Neural cell (in vitro differentiated cells): ENCODE measurements around the gene POGZ. TPM values are rescaled to one million over a fixed set of nuclear protein-coding genes. Genes with fewer than 3 reads are reported as not detected.

Experiments
- H2AFZ ChIP-seq: fragments of 200-600, 300-800 bp; sonication (generic), shearing (Covaris generic); 2 replicates; pipeline ENCODE4 v1.6.0; 2014; ENCODE audit warnings: low read depth, mild to moderate bottlenecking, antibody characterized with exemption, low read length, moderate library complexity
- H3F3A ChIP-seq: fragments of 200-600 bp; shearing (Covaris generic); 2 replicates; pipeline ENCODE4 v1.6.1; 2016; ENCODE audit warnings: mild to moderate bottlenecking, moderate library complexity, mixed read lengths, antibody characterized with exemption, low read length; ENCODE audit not compliant: insufficient read depth, poor library complexity, severe bottlenecking
- H3K27ac ChIP-seq: fragments of 200-600, 300-800 bp; sonication (generic), shearing (Covaris generic); 2 replicates; pipeline ENCODE4 v1.5.1; 2014; ENCODE audit warnings: mild to moderate bottlenecking, low read length, moderate library complexity
- H3K27me3 ChIP-seq: fragments of 300-800, 200-600 bp; sonication (generic), shearing (Covaris generic); 2 replicates; pipeline ENCODE4 v1.6.0; 2014; ENCODE audit warnings: mild to moderate bottlenecking, low read depth, low read length, moderate library complexity; ENCODE audit not compliant: insufficient read depth
- H3K36me3 ChIP-seq: fragments of 300-800, 200-600 bp; sonication (generic), shearing (Covaris generic); 2 replicates; pipeline ENCODE4 v1.5.1; 2014; ENCODE audit warnings: mild to moderate bottlenecking, antibody characterized with exemption, low read length, moderate library complexity; ENCODE audit not compliant: insufficient read depth
- H3K4me2 ChIP-seq: fragments of 300-800, 200-600 bp; sonication (generic), shearing (Covaris generic); 2 replicates; pipeline ENCODE4 v1.6.0; 2014; ENCODE audit warnings: mild to moderate bottlenecking, low read length
- H3K4me3 ChIP-seq: fragments of 300-800, 200-600 bp; sonication (generic), shearing (Covaris generic); 2 replicates; pipeline ENCODE4 v1.5.1; 2014; ENCODE audit warnings: mild to moderate bottlenecking, low read length, moderate library complexity
- H3K79me2 ChIP-seq: fragments of 200-600 bp; shearing (Covaris generic); replicated peaks from 2 replicates; pipeline ENCODE4 v1.6.0; 2014; ENCODE audit warnings: mild to moderate bottlenecking, low read length, moderate library complexity; ENCODE audit not compliant: insufficient read depth
- H3K9ac ChIP-seq: fragments of 300-800, 200-600 bp; sonication (generic), shearing (Covaris generic); 2 replicates; pipeline ENCODE4 v1.6.1; 2016; ENCODE audit warnings: mild to moderate bottlenecking, low read length, mixed read lengths
- H3K9me2 ChIP-seq: fragments of 200-600 bp; shearing (Covaris generic); 2 replicates; pipeline ENCODE4 v1.6.1; 2016; ENCODE audit warnings: mild to moderate bottlenecking, low read length, mixed read lengths; ENCODE audit not compliant: insufficient read depth
- H3K9me3 ChIP-seq: fragments of 200-600, 300-800 bp; sonication (generic), shearing (Covaris generic); 2 replicates; pipeline ENCODE4 v1.6.1; 2016; ENCODE audit warnings: mild to moderate bottlenecking, mixed run types, low read length, moderate library complexity, mixed read lengths
- H4K20me1 ChIP-seq: fragments of 200-600 bp; shearing (Covaris generic); 2 replicates; pipeline ENCODE4 v1.6.1; 2016; ENCODE audit warnings: mild to moderate bottlenecking, mixed run types; ENCODE audit not compliant: insufficient read depth
- CTCF ChIP-seq: fragments of 450-650 bp; IDR thresholded peaks from 2 replicates; pipeline ENCODE4 v1.5.1; 2014; ENCODE audit warnings: antibody characterized with exemption, mild to moderate bottlenecking, moderate library complexity; ENCODE audit not compliant: poor library complexity, severe bottlenecking
- EP300 ChIP-seq: fragments of 450-650 bp; conservative IDR thresholded peaks from 2 replicates; pipeline ENCODE4 v1.6.1; 2014; ENCODE audit warnings: antibody characterized with exemption, mild to moderate bottlenecking, moderate library complexity; ENCODE audit not compliant: poor library complexity, severe bottlenecking
- EZH2 ChIP-seq: fragments of 200-600, 300-800 bp; shearing (Covaris generic), sonication (generic); IDR thresholded peaks from 2 replicates; pipeline ENCODE4 v1.6.1; 2014; ENCODE audit warnings: antibody characterized with exemption, low read length, borderline replicate concordance, mild to moderate bottlenecking; ENCODE audit not compliant: insufficient read depth, poor library complexity, severe bottlenecking
- MXI1 ChIP-seq: fragments of 450-650 bp; conservative IDR thresholded peaks from 2 replicates; pipeline ENCODE4 v1.6.1; 2014; ENCODE audit warnings: antibody characterized with exemption, mild to moderate bottlenecking; ENCODE audit not compliant: poor library complexity, severe bottlenecking
- POLR2AphosphoS5 ChIP-seq: IDR thresholded peaks from 2 replicates; pipeline ENCODE4 v1.6.1; 2012
- RAD21 ChIP-seq: fragments of 450-650 bp; conservative IDR thresholded peaks from 2 replicates; pipeline ENCODE4 v1.6.1; 2014; ENCODE audit warnings: antibody characterized with exemption, mild to moderate bottlenecking, moderate library complexity
- REST ChIP-seq: IDR thresholded peaks from 2 replicates; pipeline ENCODE4 v1.6.1; 2012; ENCODE audit warnings: borderline replicate concordance
- SMC3 ChIP-seq: fragments of 450-650 bp; conservative IDR thresholded peaks from 2 replicates; pipeline ENCODE4 v1.6.1; 2014; ENCODE audit warnings: antibody characterized with exemption, mild to moderate bottlenecking, moderate library complexity; ENCODE audit not compliant: poor library complexity
- TAF1 ChIP-seq: IDR thresholded peaks from 2 replicates; pipeline ENCODE4 v1.6.1; 2012; ENCODE audit warnings: low read depth
- polyA plus RNA-seq: library from polyadenylated mRNA; depleted of rRNA; stranded (reverse); fragments of >200 nt; gene quantifications from 2 replicates; pipeline ENCODE4 v1.2.3, GENCODE V29; 2014

Gene POGZ
- polyA plus RNA-seq, 1 donor from 2014 or later, result 50.2 TPM

- Histone ChIP-seq H3F3A (no peaks in the 10 kb centered on the region), H3K27me3 (no peaks in the 10 kb centered on the region), H3K9me2 (no peaks in the 10 kb centered on the region), H3K27ac (peak overlapping the region; percentile 88), H3K79me2 (peaks cover 36% of the 10 kb centered on the region), H3K4me3 (peak overlapping the region; percentile 66), H3K36me3 (no peaks in the 10 kb centered on the region), H4K20me1 (peaks cover 2% of the 10 kb centered on the region), H3K4me2 (no peak overlapping the region), H3K9me3 (no peaks in the 10 kb centered on the region), H2AFZ (no peak overlapping the region), H3K9ac (peak overlapping the region; percentile 91)
- no peak for TF ChIP-seq MXI1
- peak; percentile 42 for TF ChIP-seq POLR2AphosphoS5
- peak; percentile 23 for TF ChIP-seq TAF1
- TF ChIP-seq REST, result peak; percentile 44
- no peak for TF ChIP-seq RAD21
- TF ChIP-seq CTCF, result no peak
- TF ChIP-seq EP300, result no peak
- TF ChIP-seq SMC3, result no peak
- no peak for TF ChIP-seq EZH2
Measured at GRCh38 chr1:151458802-151459330, 428 bp downstream of the POGZ start.

- TF ChIP-seq REST (peak; percentile 77), EP300 (peak; percentile 58), CTCF (no peak), POLR2AphosphoS5 (no peak), RAD21 (no peak), TAF1 (peak; percentile 73), SMC3 (peak; percentile 15), MXI1 (peak; percentile 36), EZH2 (no peak)
- peaks cover 2% of the 10 kb centered on the region for H4K20me1 ChIP-seq
- H3F3A ChIP-seq, result no peaks in the 10 kb centered on the region
- peak overlapping the region; percentile 10 for H3K4me2 ChIP-seq
- H3K9ac ChIP-seq, result peak overlapping the region; percentile 91
- peak overlapping the region; percentile 24 for H2AFZ ChIP-seq
- no peaks in the 10 kb centered on the region for H3K9me2 ChIP-seq
- no peaks in the 10 kb centered on the region for H3K36me3 ChIP-seq
- H3K9me3 ChIP-seq, result no peaks in the 10 kb centered on the region
- H3K27me3 ChIP-seq, result no peaks in the 10 kb centered on the region
- H3K27ac ChIP-seq, result peak overlapping the region; percentile 99
- peaks cover 43% of the 10 kb centered on the region for H3K79me2 ChIP-seq
- peak overlapping the region; percentile 69 for H3K4me3 ChIP-seq
Measured at GRCh38 chr1:151457911-151458801, 1.1 kb downstream of the POGZ start.
